Nephron progenitor cell (in vitro differentiated cells): ENCODE measurements around the gene SSMEM1.

Source experiments
- DNase-seq: peaks from one replicate; pipeline ENCODE4 v3.0.0; 2021
- H3K27ac Mint-ChIP-seq: 2 replicates; pipeline ENCODE4 v1.8.0; 2021; ENCODE audit warnings: mild to moderate bottlenecking, moderate library complexity, mixed read lengths
- H3K27me3 Mint-ChIP-seq: 2 replicates; pipeline ENCODE4 v1.8.0; 2021; ENCODE audit warnings: mild to moderate bottlenecking, low read depth, mixed read lengths; ENCODE audit not compliant: poor library complexity
- H3K36me3 Mint-ChIP-seq: 2 replicates; pipeline ENCODE4 v1.8.0; 2021; ENCODE audit warnings: low read depth, mixed read lengths
- H3K4me1 Mint-ChIP-seq: 2 replicates; pipeline ENCODE4 v1.8.0; 2021; ENCODE audit warnings: mixed read lengths
- H3K4me3 Mint-ChIP-seq: 2 replicates; pipeline ENCODE4 v1.8.0; 2021; ENCODE audit warnings: mild to moderate bottlenecking, moderate library complexity, mixed read lengths
- H3K9me3 Mint-ChIP-seq: 2 replicates; pipeline ENCODE4 v1.8.0; 2021; ENCODE audit warnings: mild to moderate bottlenecking, moderate library complexity, mixed read lengths
- TF ChIP-seq, protein P1 (sequence below): fragments of 200-600 bp; sonication (generic); IDR thresholded peaks from 2 replicates; pipeline ENCODE4 v1.5.0; 2021; ENCODE audit warnings: antibody characterized with exemption

The SSMEM1 gene

DNA sequence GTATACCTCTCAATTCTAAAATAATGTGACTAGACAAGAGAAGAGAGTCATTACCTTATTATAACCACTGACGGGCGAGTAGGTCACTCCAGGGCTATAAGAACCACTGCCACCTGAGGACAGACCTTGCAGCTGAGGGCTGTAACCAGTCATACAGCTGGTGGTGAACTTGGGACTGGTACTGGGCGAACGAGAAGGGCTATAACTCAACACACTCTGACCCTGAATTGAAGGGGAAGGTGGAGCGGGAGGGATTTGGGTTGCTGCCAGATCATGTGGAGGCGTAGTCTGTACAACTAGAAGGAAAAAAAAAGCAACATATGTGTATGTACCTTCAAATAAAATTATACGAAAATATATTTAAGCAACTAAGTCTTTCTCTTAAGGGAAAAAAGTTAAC, 5.9 kb upstream of the SSMEM1 start:
- Mint-ChIP-seq H3K27me3 (no peaks in the 10 kb centered on the region), H3K27ac (peak overlapping the region; percentile 99), H3K4me3 (no peak overlapping the region), H3K9me3 (no peaks in the 10 kb centered on the region), H3K4me1 (peaks cover 36% of the 10 kb centered on the region), H3K36me3 (peaks cover 66% of the 10 kb centered on the region)
- DNase-seq: no peak
- TF ChIP-seq, protein P1, sequence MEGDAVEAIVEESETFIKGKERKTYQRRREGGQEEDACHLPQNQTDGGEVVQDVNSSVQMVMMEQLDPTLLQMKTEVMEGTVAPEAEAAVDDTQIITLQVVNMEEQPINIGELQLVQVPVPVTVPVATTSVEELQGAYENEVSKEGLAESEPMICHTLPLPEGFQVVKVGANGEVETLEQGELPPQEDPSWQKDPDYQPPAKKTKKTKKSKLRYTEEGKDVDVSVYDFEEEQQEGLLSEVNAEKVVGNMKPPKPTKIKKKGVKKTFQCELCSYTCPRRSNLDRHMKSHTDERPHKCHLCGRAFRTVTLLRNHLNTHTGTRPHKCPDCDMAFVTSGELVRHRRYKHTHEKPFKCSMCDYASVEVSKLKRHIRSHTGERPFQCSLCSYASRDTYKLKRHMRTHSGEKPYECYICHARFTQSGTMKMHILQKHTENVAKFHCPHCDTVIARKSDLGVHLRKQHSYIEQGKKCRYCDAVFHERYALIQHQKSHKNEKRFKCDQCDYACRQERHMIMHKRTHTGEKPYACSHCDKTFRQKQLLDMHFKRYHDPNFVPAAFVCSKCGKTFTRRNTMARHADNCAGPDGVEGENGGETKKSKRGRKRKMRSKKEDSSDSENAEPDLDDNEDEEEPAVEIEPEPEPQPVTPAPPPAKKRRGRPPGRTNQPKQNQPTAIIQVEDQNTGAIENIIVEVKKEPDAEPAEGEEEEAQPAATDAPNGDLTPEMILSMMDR: no peak

DNA sequence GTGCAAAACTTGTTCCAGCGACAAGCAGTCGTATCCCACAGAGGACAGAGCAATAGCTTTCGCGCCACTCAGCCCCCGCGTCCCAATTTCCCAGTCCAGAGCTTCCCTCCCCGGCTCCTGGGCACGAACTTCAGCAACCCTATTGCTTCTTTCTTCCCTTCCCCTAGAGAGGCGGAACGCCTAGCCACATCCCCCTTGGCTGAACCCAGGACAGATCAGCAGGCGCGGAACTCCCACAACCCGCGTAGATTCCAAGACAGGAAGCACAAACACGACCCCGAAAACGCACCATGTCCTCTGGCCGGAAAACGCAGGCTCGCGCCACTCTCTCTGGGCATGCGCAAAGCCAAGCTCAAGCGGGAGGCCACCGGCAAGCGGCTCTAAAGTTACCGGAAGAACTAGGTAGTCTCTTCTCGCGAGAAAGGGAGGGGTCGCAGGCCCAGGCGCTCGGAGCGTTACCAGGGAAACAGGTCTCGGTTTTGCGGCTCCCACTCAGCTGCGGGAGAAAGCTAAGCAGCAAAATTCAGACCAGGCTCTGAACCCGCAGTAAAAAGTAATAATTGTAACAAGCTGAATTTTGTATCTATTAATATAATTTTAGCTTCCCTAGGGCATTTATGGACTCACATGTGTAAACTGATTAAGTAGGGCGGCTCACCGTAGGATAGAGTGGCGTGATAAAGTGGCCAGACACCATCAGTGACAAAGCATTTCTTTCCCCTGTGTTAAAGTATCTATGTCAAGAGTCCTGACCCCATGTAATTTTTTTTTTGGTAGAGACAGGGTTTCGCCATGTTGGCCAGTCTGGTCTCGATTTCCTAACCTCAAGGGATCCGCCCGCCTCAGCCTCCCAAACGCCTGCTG, 2.3 kb upstream of the SSMEM1 start, which contains the start of gene TMEM209:
TSS of gene TMEM209 (minus strand) at position 323 of the 864 bp plus-strand sequence. CDS start at position 292, 31 bp downstream.
- no peaks in the 10 kb centered on the region for H3K27me3 Mint-ChIP-seq
- DNase-seq: peak; percentile 96
- TF ChIP-seq, protein P1: no peak
- peaks cover 49% of the 10 kb centered on the region for H3K4me1 Mint-ChIP-seq
- no peaks in the 10 kb centered on the region for H3K9me3 Mint-ChIP-seq
- H3K27ac Mint-ChIP-seq: peak within 1 kb of the TSS; percentile 99
- peaks cover 33% of the 10 kb centered on the region for H3K36me3 Mint-ChIP-seq
- H3K4me3 Mint-ChIP-seq: peak within 1 kb of the TSS; percentile 95

DNA sequence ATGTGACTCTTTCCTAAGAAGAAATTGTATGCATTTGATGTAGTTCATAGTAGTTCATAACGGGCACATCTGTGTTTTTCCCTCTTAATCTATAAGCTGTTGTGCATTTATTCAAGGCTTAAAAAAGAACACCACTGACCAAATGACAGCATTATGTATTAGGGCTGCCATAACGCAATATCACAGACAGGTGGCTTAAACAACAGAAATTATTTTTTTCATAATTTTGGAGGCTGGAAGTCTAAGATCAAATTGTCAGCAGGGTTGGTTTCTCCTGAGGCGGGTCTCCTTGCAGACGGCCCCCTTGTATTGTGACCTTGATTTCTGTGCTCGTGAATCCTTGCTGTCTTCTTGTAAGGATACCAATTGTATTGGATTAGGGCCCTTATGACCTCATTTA, 627 bp upstream of the SSMEM1 start:
- Mint-ChIP-seq H3K9me3 (no peaks in the 10 kb centered on the region), H3K27ac (no peak overlapping the region), H3K36me3 (peaks cover 15% of the 10 kb centered on the region), H3K4me1 (peaks cover 43% of the 10 kb centered on the region), H3K4me3 (peak overlapping the region; percentile 49), H3K27me3 (no peaks in the 10 kb centered on the region)
- DNase-seq: no peak
- TF ChIP-seq, protein P1: no peak

DNA sequence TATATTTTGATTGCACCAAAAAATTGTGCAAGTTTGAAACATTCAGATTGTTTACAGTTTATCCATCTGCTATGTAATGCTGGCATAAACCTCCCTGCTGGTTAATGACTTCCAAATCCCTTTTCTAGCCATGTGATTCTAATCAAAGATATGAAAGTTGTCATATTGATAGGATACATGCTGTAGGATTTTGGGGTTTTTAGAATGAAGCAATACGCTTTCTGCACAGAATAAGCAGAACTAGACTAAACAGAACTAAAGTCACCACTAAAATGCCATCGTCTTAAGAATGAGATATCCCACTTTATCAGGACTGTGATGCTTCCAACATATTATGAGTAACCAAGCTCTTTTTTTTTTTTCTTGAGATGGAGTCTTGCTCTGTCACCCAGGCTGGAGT, 856 bp downstream of the SSMEM1 start:
- TF ChIP-seq, protein P1: no peak
- no peak for DNase-seq
- no peaks in the 10 kb centered on the region for H3K9me3 Mint-ChIP-seq
- peaks cover 2% of the 10 kb centered on the region for H3K36me3 Mint-ChIP-seq
- no peak overlapping the region for H3K4me3 Mint-ChIP-seq
- no peak overlapping the region for H3K27ac Mint-ChIP-seq
- H3K4me1 Mint-ChIP-seq: peaks cover 37% of the 10 kb centered on the region
- H3K27me3 Mint-ChIP-seq: no peaks in the 10 kb centered on the region

DNA sequence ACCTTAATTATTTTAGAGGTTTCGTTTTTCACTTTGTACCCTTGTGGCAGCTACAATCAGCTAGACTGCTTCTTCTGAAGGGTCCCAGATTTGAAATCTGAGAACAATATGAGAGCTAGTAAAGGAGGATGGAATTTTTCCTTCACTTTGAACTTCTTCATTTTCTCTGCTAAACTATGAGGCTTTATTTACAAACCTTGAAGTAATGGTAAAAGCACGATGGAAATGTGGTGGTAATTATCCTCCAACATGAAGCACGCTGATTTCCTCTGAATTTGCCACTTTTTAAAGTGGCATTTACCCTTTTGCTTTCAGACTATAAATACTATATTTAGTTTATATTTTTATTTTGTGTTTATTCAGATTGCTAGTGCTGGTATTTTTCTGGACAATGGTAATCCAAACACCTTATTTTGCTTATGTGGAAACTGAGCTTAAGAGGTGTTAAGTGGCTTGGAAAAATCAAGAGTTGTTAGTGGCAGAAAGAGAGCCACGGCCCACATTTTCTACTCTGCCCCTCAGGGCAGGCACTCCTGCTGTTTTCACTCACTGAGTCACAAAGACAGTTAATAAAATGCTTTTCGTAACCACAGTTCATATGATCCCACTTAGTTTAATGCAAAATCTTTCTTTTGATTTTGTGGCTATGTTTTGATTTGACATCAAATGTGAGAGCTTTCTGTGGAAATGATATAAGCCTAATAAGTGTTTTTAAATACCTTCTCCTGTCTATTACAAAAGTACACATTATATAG, 2.7 kb downstream of the SSMEM1 start:
- no peak for DNase-seq
- Mint-ChIP-seq H3K4me1 (peaks cover 25% of the 10 kb centered on the region), H3K4me3 (no peak overlapping the region), H3K27ac (no peak overlapping the region), H3K9me3 (no peaks in the 10 kb centered on the region), H3K36me3 (no peaks in the 10 kb centered on the region), H3K27me3 (no peaks in the 10 kb centered on the region)
- TF ChIP-seq, protein P1: no peak
